Nephron (organoid): ENCODE data around the gene TMPRSS5.
A peak's percentile ranks its signal among the peaks of the same experiment; 100 is the strongest.

Experiments used
- H3K27ac Mint-ChIP-seq, 3 experiments: 2 replicates each; pipeline ENCODE4 v1.8.0; 2020; ENCODE audit warnings: mixed read lengths in 3 of 3, mild to moderate bottlenecking in 2 of 3, moderate library complexity in 1 of 3
- H3K27me3 Mint-ChIP-seq: 2 replicates; pipeline ENCODE4 v1.8.0; 2021; ENCODE audit warnings: low read depth, mild to moderate bottlenecking, moderate library complexity, mixed read lengths
- H3K36me3 Mint-ChIP-seq: 2 replicates; pipeline ENCODE4 v1.8.0; 2020; ENCODE audit warnings: low read depth, mixed read lengths
- H3K4me1 Mint-ChIP-seq: 2 replicates; pipeline ENCODE4 v1.8.0; 2020; ENCODE audit warnings: mixed read lengths
- H3K4me3 Mint-ChIP-seq, 3 experiments: 2 replicates each; pipeline ENCODE4 v1.8.0; 2020; ENCODE audit warnings: mild to moderate bottlenecking in 3 of 3, mixed read lengths in 3 of 3, moderate library complexity in 2 of 3
- H3K9me3 Mint-ChIP-seq: 2 replicates; pipeline ENCODE4 v1.8.0; 2020; ENCODE audit warnings: mixed read lengths
- CTCF ChIP-seq, 3 experiments: fragments of 200-600 bp; sonication (generic); IDR thresholded peaks; one replicate each; pipeline ENCODE4 v1.5.0; 2021; ENCODE audit warnings: antibody characterized with exemption in 3 of 3; ENCODE audit not compliant: unreplicated experiment in 3 of 3

The TMPRSS5 gene

GRCh38 chr11:113670831-113671215 lies 35.3 kb downstream of the TMPRSS5 start:
- no peak overlapping the region for H3K4me3 Mint-ChIP-seq
- no peak for TF ChIP-seq CTCF (IDR thresholded peaks at IDR 0.05; ENCODE audit: unreplicated experiment in 3 of 3)
- peaks cover 38% of the 10 kb centered on the region for H3K27me3 Mint-ChIP-seq
- peak overlapping the region in 2 of 3 experiments; percentile 59 to 77 for H3K27ac Mint-ChIP-seq
- peaks cover 17% of the 10 kb centered on the region for H3K9me3 Mint-ChIP-seq
- H3K4me1 Mint-ChIP-seq = peaks cover 12% of the 10 kb centered on the region
- H3K36me3 Mint-ChIP-seq = peaks cover 5% of the 10 kb centered on the region

GRCh38 chr11:113670149-113670830 lies 35.8 kb downstream of the TMPRSS5 start:
- TF ChIP-seq CTCF (IDR thresholded peaks at IDR 0.05; ENCODE audit: unreplicated experiment in 3 of 3) = no peak
- H3K9me3 Mint-ChIP-seq = peaks cover 17% of the 10 kb centered on the region
- H3K4me1 Mint-ChIP-seq = peaks cover 7% of the 10 kb centered on the region
- peaks cover 34% of the 10 kb centered on the region for H3K27me3 Mint-ChIP-seq
- H3K36me3 Mint-ChIP-seq = peaks cover 5% of the 10 kb centered on the region
- no peak overlapping the region for H3K4me3 Mint-ChIP-seq
- peak overlapping the region; percentile 59 to 77 (median 66) for H3K27ac Mint-ChIP-seq

- Mint-ChIP-seq H3K27me3 (peaks cover 24% of the 10 kb centered on the region), H3K4me3 (no peak overlapping the region), H3K9me3 (peaks cover 24% of the 10 kb centered on the region), H3K4me1 (peaks cover 16% of the 10 kb centered on the region), H3K27ac (no peak overlapping the region), H3K36me3 (peaks cover 5% of the 10 kb centered on the region)
- no peak for TF ChIP-seq CTCF (IDR thresholded peaks at IDR 0.05; ENCODE audit: unreplicated experiment in 3 of 3)
Measured at GRCh38 chr11:113668255-113668654, 37.9 kb downstream of the TMPRSS5 start.

GRCh38 chr11:113667801-113668200 lies 38.3 kb downstream of the TMPRSS5 start:
- no peak overlapping the region for H3K27ac Mint-ChIP-seq
- no peak overlapping the region for H3K4me3 Mint-ChIP-seq
- H3K4me1 Mint-ChIP-seq = peaks cover 16% of the 10 kb centered on the region
- no peak for TF ChIP-seq CTCF (IDR thresholded peaks at IDR 0.05; ENCODE audit: unreplicated experiment in 3 of 3)
- peaks cover 20% of the 10 kb centered on the region for H3K27me3 Mint-ChIP-seq
- peaks cover 24% of the 10 kb centered on the region for H3K9me3 Mint-ChIP-seq
- H3K36me3 Mint-ChIP-seq = peaks cover 5% of the 10 kb centered on the region

- no peak overlapping the region for H3K4me3 Mint-ChIP-seq
- no peak for TF ChIP-seq CTCF (IDR thresholded peaks at IDR 0.05; ENCODE audit: unreplicated experiment in 3 of 3)
Measured at GRCh38 chr11:113666584-113666983, 39.5 kb downstream of the TMPRSS5 start.

More at GRCh38 chr11:113666584-113666983, 39.5 kb downstream of the TMPRSS5 start:
- H3K36me3 Mint-ChIP-seq = peaks cover 5% of the 10 kb centered on the region
- peaks cover 24% of the 10 kb centered on the region for H3K9me3 Mint-ChIP-seq
- H3K27ac Mint-ChIP-seq = no peak overlapping the region
- peaks cover 16% of the 10 kb centered on the region for H3K4me1 Mint-ChIP-seq
- peaks cover 14% of the 10 kb centered on the region for H3K27me3 Mint-ChIP-seq
